HFFc6 (cell line): Measurements from ENCODE around the gene LHPP. TPM values are rescaled to one million over a fixed set of nuclear protein-coding genes. Genes with fewer than 3 reads are reported as not detected.

Experiments
- DNase-seq: peaks from one replicate; pipeline ENCODE4 v3.0.0-alpha.2; 2018
- H3K27ac Mint-ChIP-seq: 2 replicates; pipeline ENCODE4 v1.8.0; 2020; ENCODE audit warnings: mild to moderate bottlenecking, mixed read lengths
- H3K27me3 Mint-ChIP-seq: 2 replicates; pipeline ENCODE4 v1.8.0; 2021; ENCODE audit warnings: mild to moderate bottlenecking, moderate library complexity, mixed read lengths; ENCODE audit not compliant: insufficient read depth
- H3K36me3 Mint-ChIP-seq: 2 replicates; pipeline ENCODE4 v1.8.0; 2021; ENCODE audit warnings: low read depth, mixed read lengths
- H3K4me1 Mint-ChIP-seq: 2 replicates; pipeline ENCODE4 v1.8.0; 2020; ENCODE audit warnings: low read depth, mixed read lengths
- H3K4me3 Mint-ChIP-seq: 2 replicates; pipeline ENCODE4 v1.8.0; 2020; ENCODE audit warnings: mild to moderate bottlenecking, moderate library complexity, mixed read lengths
- H3K9me3 Mint-ChIP-seq: 2 replicates; pipeline ENCODE4 v1.8.0; 2020; ENCODE audit warnings: mild to moderate bottlenecking, mixed read lengths
- total RNA-seq, 6 experiments: library from RNA; stranded (reverse); fragmentation: NEBNext Ultra II Directional; extraction: Animal tissue kit (Norgen Biotek cat#: 25700); gene quantifications; 2 replicates in 1 of 6; 3 replicates in 5 of 6; pipeline ENCODE4 v1.2.3, GENCODE V29; 2021
- TF ChIP-seq, protein P1 (sequence below): fragments of 200-600 bp; sonication (generic); IDR thresholded peaks from 2 replicates; pipeline ENCODE4 v1.5.0; 2021; ENCODE audit warnings: antibody characterized with exemption, mild to moderate bottlenecking

The LHPP gene
- total RNA-seq, 6 experiments from 2014 or later = 12.5 to 17.3 (median 14.0) TPM

DNA sequence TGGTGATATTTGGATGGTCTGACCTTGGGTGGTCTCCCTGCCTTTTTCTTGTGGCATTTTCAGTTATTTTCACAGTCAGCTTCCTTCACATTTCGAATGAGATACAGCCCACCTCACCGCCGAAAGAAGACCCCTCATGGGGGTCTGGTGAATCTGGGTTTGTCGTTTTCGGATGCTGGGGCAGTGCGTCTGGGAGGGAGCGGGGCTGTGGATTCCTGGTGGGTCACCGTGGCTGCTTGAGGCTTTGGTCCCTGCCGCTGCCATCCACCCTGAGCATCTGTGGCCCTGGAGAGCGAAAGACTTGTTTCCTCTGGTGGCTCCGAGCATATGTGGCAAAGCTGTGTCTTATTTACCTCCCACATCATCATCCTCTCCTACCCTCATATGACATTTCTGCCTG is 43.1 kb downstream of the LHPP start:
- no peak for DNase-seq
- no peak overlapping the region for H3K4me3 Mint-ChIP-seq
- H3K4me1 Mint-ChIP-seq = no peaks in the 10 kb centered on the region
- H3K9me3 Mint-ChIP-seq = no peaks in the 10 kb centered on the region
- no peak overlapping the region for H3K27ac Mint-ChIP-seq
- H3K27me3 Mint-ChIP-seq = no peaks in the 10 kb centered on the region
- TF ChIP-seq, protein P1, sequence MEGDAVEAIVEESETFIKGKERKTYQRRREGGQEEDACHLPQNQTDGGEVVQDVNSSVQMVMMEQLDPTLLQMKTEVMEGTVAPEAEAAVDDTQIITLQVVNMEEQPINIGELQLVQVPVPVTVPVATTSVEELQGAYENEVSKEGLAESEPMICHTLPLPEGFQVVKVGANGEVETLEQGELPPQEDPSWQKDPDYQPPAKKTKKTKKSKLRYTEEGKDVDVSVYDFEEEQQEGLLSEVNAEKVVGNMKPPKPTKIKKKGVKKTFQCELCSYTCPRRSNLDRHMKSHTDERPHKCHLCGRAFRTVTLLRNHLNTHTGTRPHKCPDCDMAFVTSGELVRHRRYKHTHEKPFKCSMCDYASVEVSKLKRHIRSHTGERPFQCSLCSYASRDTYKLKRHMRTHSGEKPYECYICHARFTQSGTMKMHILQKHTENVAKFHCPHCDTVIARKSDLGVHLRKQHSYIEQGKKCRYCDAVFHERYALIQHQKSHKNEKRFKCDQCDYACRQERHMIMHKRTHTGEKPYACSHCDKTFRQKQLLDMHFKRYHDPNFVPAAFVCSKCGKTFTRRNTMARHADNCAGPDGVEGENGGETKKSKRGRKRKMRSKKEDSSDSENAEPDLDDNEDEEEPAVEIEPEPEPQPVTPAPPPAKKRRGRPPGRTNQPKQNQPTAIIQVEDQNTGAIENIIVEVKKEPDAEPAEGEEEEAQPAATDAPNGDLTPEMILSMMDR = no peak
- H3K36me3 Mint-ChIP-seq = peaks cover 6% of the 10 kb centered on the region; the same call in 1 of the 2 replicates

DNA sequence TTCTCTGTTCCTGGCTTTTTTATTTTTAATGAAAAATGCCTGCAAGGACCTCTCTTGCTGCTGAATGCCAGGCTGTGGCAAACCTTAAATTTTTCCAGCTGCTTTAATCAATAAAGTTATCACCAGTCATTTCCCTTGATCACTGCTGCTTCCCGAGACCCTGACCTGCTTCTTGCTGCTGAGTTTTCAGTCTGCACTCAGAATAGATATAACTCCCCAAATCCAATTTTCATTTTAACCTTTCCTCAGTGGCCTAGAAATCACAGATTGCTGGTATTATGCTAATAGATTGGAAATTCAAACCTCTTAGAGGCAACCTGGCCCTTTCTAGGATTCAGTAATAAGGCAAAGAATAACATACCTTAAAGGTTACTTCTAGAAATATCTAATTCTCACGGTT is 43.7 kb downstream of the LHPP start:
- Mint-ChIP-seq H3K36me3 (peaks cover 6% of the 10 kb centered on the region; the same call in 1 of the 2 replicates), H3K4me1 (no peaks in the 10 kb centered on the region), H3K4me3 (no peak overlapping the region), H3K9me3 (no peaks in the 10 kb centered on the region), H3K27ac (no peak overlapping the region), H3K27me3 (no peaks in the 10 kb centered on the region)
- DNase-seq = no peak
- TF ChIP-seq, protein P1 = no peak

DNA sequence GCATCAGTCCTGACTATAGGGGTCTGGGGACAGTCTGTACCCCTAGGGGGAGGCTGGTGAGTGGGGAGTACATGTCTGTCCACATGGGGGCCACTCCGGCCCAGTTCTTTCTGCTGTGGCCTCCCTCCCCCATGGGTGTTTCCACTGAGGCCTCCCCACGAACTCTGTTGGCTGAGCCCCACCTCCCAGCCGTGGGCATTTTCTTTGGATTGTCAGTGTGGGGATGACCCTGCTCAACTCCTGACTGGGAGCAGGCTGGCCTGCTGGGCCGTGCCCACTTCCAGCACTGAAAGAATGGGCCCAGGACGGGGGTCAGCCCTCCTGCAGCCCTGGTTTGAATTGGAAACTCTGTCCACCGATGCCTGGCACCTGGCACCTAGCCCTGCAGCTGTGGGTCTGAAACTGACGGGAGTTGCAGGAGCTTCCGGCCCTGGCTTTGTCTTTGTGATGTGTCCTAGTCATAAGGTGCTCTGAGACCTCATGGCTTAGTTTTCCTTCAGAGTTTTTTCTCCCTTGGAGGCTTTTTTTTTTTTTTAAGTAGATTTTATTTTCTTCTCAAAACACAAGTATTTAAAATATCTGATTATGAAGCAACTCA is 46.5 kb downstream of the LHPP start:
- TF ChIP-seq, protein P1 = no peak
- Mint-ChIP-seq H3K4me3 (no peak overlapping the region), H3K9me3 (no peaks in the 10 kb centered on the region), H3K27me3 (no peaks in the 10 kb centered on the region; the same call in none of the 2 replicates), H3K27ac (no peak overlapping the region), H3K4me1 (no peaks in the 10 kb centered on the region), H3K36me3 (no peaks in the 10 kb centered on the region)
- DNase-seq = no peak

DNA sequence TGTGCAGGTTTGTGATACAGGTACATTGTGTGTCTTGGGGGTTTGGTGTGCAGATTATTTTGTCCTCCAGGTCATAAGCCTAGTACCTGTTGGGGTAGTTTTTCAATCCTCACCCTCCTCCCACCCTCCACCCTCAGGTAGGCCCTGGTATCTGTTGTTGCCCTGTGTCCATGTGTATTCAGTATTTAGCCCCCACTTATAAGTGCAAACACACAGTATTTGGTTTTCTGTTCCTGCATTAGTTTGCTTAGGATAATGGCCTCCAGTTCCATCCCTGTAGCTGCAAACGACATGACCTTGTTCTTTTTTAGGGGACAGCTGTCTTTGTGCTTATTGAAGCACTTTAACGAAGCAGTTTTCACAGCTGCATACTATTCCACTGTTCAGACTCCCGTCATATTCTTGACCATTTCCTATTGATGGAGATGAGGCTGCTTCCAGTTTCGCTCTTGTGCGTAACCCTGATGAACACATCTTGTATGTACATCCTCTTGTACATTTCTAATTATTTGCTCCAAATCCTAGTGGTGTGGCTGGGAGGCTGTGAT is 47.4 kb downstream of the LHPP start:
- Mint-ChIP-seq H3K4me1 (no peaks in the 10 kb centered on the region), H3K36me3 (no peaks in the 10 kb centered on the region), H3K27ac (no peak overlapping the region), H3K9me3 (no peaks in the 10 kb centered on the region), H3K27me3 (peaks cover 4% of the 10 kb centered on the region), H3K4me3 (no peak overlapping the region)
- DNase-seq = no peak
- TF ChIP-seq, protein P1 = no peak

DNA sequence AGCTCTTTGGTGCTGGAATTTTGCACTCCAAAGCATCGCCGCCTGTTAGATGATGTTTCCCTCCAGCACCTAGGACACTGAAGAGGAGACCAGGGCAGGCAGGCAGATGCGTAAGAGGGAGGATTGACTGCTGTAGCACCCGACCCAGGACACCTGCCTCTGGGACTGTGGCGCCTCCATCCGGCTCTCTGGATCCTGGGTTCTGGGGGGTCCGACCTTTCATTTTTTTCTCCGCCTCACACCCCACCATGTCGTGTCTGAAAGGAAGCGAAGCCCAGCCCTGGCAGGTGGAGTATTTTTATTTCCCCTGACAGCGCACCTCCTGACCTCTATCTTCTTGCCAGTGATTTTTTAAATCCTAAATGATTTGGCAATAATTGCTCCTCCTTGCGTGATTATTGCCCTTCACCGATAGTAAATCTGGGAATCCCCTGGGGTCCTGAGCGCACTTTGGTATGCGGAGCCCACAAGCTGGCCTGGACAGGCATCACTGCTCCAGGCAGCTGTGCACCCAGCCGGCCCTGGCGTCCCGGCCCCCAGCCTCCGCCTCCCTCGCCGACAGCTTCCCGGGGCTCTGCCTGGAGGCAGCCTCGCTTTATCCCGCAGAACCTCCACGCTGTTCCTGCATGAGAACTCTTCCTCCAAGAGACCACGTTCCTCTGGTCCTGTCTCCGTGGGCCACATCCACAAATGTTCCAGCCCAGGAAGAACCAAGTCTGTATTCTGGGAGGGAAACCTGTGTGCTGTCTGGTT is 48.4 kb downstream of the LHPP start:
- no peak for DNase-seq
- H3K27me3 Mint-ChIP-seq = peaks cover 4% of the 10 kb centered on the region
- no peaks in the 10 kb centered on the region for H3K9me3 Mint-ChIP-seq
- H3K36me3 Mint-ChIP-seq = no peaks in the 10 kb centered on the region
- H3K27ac Mint-ChIP-seq = no peak overlapping the region
- no peaks in the 10 kb centered on the region for H3K4me1 Mint-ChIP-seq
- TF ChIP-seq, protein P1 = no peak
- no peak overlapping the region for H3K4me3 Mint-ChIP-seq
